Heart left ventricle (tissue), 13 donors: ENCODE data around the gene KRTAP10-7.
"Not testable (repeated sequence)": the region's sequence is repeated elsewhere in the genome, so short reads cannot be mapped to it uniquely, and the experiment has no call there.

Experiments used
- CTCF ChIP-seq, 12 donors: fragments of 200-600 bp; sonication (generic) in 4 of 12; IDR thresholded peaks; one replicate each; pipeline versions ENCODE4 v1.5.0 to v1.8.0; 2018 to 2022; ENCODE audit warnings: antibody characterized with exemption in 12 of 12, mild to moderate bottlenecking in 5 of 12
- POLR2A ChIP-seq, 2 donors: fragments of 450-650 bp; IDR thresholded peaks; one replicate each; pipeline ENCODE4 v1.6.1; 2017; ENCODE audit warnings: antibody characterized with exemption in 2 of 2, mild to moderate bottlenecking in 2 of 2, moderate library complexity in 2 of 2
- donor health status: ischemic (EF 13 %, LVEDD 7.1; RV severe dilation, severe dysfunction).
- donor health status: DM: no; HTN: yes; CAD: no.
- donor health status: DM: no; HTN: no; CAD: no.
- donor health status: ischemic (EF 25% LVEDD 6.9; RV normal size, moderate dysfunction).
- donor health status: ischemic (EF 25% LVEDD 5.7; RV mildly dilated, moderate dysfunction).
- donor health status: ischemic (EF 35%, LVEDD 5.7; RV mildly dilated, moderate dysfunction).
- donor health status: nonischemic (EF 11% LVEDD 7.7; RV severe dilation, severe dysfunction).
- donor health status: DM: yes; HTN: yes; CAD: no.
- donor health status: PGD.
- donor health status: ischemic (EF 29% LVEDD 5.4; RV normal size, mild dysfunction).
- donor health status: nonischemic (EF 23%, LVEDD 6.1; RV moderate dilation, normal function).

GRCh38 chr21:44637851-44638348 lies 37.5 kb downstream of the KRTAP10-7 start:
- not testable (repeated sequence) for TF ChIP-seq POLR2A, CTCF (IDR thresholded peaks at IDR 0.05)
